Measurements from ENCODE around the gene OSBPL5. TPM values are rescaled to one million over a fixed set of nuclear protein-coding genes. Genes with fewer than 3 reads are reported as not detected.
A peak's percentile ranks its signal among the peaks of the same experiment; 100 is the strongest.

Gene OSBPL5
- polyA plus RNA-seq (2013, experiment 1 of 2; ENCODE audit: insufficient read length) = 34.4 TPM
- polyA plus RNA-seq (2013, experiment 2 of 2; ENCODE audit: insufficient read length) = 36.2 TPM

- DNase-seq = peak; percentile 74
Observed at GRCh38 chr11:3165152-3165705, at the start of gene OSBPL5. Gene OSBPL5, minus strand, starts transcription at chr11:3165310. Its CDS starts 36,162 bp downstream, at chr11:3129148.

DNA sequence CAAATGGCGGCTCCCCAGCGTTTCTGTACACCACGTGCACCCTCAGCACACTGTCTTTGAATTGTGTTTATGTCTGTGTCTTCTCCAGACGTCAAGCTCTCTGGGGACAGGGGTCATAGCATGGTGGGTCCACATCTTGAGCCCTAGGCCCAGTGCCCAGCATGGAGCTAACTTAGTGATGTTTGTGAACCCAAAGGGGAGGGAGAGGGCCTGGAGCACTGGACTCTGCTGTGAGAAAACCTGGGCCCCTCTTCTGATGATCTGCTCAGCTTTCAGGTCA lies 49.2 kb upstream of the OSBPL5 start:
- no peak for DNase-seq

- DNase-seq = no peak
Observed at GRCh38 chr11:3213659-3214419, 48.7 kb upstream of the OSBPL5 start.

DNA sequence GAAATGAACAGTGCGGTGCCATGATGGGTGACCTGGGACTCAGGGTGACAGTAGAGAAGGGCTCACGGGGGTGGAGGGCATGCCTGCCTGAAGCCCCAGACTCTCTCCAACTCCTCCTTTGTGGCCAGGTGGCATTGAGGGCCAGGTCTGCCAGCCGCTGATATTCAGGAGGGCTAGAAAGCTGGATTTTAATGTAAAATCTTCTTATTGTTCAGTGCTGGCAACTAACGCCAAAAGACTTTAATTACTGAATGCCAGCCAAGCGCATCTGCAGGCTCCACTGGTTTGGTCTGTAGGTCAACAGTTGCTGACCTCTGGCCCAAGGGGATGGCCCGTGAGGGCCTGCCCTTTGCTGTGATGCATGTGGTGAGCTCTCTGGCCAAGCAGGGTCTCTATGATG lies 43.2 kb upstream of the OSBPL5 start:
- no peak for DNase-seq

GRCh38 chr11:3207526-3208189 lies 42.5 kb upstream of the OSBPL5 start:
- no peak for DNase-seq

- DNase-seq = no peak
Observed at GRCh38 chr11:3206922-3207204, 41.8 kb upstream of the OSBPL5 start.

DNA sequence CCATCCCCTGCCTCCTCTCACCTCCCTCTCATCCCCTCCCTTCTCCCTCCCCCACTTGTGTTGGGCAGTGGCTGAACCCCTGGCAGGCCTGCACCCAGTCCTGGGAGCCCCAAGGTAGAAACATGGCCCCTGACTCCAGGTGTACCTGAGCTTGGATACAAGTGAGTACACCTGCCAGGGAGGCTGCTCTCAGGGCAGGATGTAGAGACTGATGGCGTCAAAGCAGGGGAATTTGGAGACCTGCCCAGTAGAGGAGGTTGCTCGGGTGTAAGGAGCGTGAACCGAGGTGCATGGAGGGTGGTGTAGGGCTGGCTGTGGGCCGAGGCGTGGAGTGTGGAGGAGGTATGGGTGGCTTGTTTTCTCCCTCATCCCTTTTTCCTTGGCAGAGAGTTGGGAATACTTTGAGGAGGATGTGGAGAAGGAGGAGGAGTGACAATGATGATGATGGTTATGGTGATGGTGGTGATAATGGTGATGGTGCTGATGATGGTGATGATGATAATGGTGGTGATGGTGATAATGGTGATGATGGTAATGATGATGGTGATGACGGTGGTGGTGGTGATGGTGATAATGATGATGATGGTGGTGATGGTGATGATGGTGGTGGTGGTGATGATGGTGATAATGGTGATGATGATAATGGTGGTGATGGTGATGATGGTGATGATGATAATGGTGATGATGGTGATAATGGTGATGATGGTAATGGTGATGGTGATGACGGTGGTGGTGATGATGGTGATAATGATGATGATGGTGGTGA lies 41.2 kb upstream of the OSBPL5 start:
- no peak for DNase-seq

GRCh38 chr11:3205261-3206155 lies 40.4 kb upstream of the OSBPL5 start:
- DNase-seq = no peak

DNA sequence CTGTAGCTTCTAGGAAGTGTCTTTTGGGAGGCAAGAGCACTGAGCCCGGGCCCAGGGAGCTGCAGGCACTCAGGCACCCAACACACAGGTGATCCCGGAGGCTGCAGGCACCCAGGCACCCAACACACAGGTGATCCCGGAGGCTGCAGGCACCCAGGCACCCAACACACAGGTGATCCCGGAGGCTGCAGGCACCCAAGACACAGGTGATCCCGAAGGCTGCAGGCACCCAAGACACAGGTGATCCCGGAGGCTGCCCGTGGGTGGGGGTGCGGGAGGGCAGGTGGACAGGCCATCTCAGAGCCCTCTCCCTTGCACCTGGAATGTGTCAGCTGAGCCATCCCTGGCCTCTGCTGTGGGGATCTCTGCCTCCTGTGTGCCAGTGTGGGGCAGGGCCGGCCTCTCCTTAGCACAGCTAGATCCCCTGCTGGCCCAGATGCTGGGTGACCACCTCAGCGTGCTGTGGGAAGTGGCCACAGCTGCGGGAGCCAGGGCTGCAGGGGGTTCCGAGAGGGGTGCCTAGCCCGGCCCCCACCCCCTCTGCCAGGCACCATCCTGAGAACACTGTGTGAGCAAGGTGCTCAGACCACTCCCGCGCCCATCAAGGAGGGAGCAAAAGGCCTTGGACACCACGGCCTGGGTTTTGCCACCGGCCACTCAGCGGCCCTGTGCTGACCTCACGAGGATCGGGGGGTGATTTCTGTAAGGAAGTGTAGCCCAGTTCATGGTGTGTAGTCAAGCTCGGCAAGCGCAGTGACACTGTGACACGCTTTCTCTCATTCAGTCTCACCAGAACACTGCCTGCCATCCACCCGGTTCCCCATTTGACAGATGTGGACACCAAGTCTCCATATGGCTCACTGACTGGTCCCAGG lies 39.3 kb upstream of the OSBPL5 start:
- DNase-seq = no peak

GRCh38 chr11:3203221-3204043 lies 38.3 kb upstream of the OSBPL5 start:
- DNase-seq = no peak

DNA sequence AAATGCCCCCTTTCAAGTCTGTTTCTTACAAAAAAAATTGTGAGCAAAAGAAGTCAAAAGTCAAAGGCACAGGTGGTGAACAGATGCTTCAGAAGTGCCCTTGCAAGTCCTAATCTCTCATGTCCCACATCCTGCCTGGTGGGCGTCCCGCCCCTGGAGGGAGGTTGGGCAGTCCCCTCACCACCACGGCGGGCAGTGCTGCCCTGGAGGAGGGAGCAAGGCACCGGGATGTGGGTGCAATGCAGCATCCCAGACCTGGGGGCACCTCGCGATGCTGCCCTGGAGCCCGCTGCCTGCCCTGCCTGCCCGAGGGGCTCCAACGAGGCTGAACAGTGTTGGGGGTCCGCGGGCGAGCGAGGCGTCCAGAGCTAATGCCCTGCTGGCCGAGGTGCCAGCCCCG lies 37.6 kb upstream of the OSBPL5 start:
- DNase-seq = no peak

- DNase-seq = no peak
Observed at GRCh38 chr11:3202305-3202704, 37.2 kb upstream of the OSBPL5 start.

DNA sequence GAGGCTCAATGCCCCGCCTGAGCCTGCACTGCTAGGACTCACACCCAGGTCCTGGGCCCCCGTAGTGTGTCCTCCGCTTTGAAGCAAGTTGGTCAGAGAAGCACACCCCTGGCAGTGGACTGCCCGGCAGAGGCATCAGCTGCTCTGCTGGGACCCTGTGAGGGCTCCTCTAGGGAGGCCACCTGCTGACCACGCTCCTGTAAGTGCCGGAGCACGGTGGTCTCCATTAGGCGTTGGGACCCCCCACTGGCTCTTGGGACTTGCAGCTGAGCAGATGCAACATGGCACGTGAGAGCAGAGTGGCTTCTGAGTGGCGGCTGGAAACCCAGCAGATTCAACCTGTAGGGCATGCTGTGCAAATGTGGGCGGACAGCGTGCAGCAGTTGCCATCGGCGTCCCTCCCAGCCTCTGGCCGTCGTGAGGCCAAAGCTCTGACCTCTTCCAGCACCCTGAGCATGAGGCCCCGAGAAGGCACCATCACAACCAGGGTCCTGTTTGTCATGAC lies 36.6 kb upstream of the OSBPL5 start:
- DNase-seq = no peak

GRCh38 chr11:3201112-3201581 lies 36.0 kb upstream of the OSBPL5 start:
- no peak for DNase-seq

GRCh38 chr11:3200388-3201111 lies 35.4 kb upstream of the OSBPL5 start:
- no peak for DNase-seq

- DNase-seq = no peak
Observed at GRCh38 chr11:3199537-3200295, 34.6 kb upstream of the OSBPL5 start.

DNA sequence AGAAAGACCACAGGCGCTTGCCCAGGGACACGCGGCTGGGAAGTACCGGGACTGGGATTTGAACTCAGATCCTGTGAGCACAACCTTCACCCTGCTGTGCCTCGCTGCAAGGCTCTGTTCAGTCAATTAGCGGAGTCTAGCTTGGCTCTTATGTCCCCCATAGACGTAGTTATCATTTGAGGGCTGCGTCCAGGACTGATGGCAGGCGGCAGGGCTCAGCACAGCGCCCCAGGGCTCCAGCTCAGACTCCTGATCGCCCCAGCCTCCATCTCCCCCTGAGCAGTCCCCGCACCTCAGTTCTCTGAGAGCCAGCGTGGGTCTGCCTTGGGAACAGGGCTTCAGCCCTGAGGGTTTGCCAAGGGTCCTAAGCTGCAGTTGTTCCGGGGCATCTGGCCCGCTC lies 33.7 kb upstream of the OSBPL5 start:
- DNase-seq = no peak

DNA sequence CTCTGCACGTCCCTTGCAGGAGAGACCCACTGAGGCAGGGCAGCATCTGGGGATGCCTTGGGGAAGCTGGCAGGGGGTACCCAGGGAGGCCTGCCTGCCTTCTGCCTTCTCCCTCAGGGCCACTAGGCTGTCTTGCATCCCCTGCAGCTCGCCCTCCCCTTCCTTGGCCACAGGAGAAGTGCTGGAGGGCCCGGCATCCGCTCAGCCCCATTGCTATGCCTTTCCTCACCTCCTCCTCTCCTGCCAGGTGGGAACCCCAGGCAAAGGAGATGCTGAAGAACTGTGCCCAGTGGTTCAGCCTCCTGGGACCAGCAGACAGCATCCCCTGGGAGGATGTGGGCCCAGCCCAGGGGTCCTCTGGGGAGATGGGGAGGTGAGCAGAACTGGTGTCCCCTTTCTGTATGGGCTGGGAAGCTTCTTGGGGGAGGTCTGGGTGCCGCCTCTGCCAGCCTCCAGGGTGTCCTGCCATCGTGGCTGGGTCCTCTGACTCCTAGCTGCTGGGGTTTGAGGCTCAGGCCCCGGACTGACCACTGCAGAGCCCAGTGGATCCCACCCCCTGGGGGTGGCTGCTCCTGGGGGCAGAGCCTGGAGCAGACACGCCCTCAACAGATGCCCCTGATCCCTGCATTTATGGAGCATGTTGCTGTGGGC lies 32.9 kb upstream of the OSBPL5 start:
- DNase-seq = no peak
